ENCODE results near the gene MRM2.

Gene MRM2

DNA sequence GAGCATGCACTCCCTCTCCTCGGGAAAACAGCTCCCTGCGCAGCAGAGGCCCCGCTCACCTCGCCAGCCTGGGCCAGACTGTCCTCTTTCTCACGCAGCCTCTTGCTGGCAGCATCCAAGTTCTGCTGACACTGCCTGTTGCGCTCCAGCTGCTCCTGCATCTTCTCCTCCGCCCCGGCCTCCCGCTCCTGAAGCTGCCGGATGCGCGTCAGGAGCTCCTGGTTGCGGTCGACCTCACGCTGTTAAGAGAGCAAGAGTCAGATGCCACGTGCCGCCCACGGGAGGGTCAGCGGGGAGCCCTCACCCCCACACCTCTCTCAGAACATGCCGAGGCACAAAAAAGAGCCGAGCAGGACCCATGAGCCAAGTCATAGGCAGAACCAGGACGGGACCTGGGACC is 19.5 kb downstream of the MRM2 start:
- CTCF ChIA-PET: no interaction called here
- TF ChIP-seq CTCF (conservative IDR thresholded peaks at IDR 0.05; ENCODE audit: low read depth): no peak

DNA sequence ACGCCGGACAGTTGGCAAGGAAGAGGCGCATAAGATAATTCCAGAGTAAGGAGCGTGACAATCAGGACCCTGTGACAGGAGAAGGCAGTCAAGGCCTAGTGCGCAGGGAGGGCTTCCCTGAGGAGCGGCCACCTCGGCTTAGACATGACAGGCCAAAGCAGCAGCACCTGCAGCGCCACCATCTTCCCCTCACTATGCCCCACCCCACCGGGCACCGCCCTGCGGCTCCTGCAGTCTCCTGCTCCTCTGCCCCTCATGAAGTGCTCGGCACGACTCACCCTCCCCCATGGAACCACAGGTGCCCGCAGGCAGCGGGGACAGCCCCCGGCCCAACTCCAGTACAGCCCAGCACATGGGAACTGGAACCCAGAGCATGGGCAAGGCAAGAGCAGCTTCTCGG is 21.1 kb downstream of the MRM2 start:
- POLR2A ChIA-PET (ENCODE audit: low non-redundant PET): no interaction called here
- TF ChIP-seq CTCF (conservative IDR thresholded peaks at IDR 0.05; ENCODE audit: low read depth): no peak
- DNase-seq (ENCODE audit: low spot score): no peak
- CTCF ChIA-PET: no interaction called here
- H3K27ac ChIP-seq: no peak overlapping the region

More for the DNA sequence above, 19.5 kb downstream of the MRM2 start:
- H3K27ac ChIP-seq: peak overlapping the region; percentile 88; the same call in 1 of the 2 replicates
- POLR2A ChIA-PET (ENCODE audit: low non-redundant PET): no interaction called here
- DNase-seq (ENCODE audit: low spot score): no peak

- TF ChIP-seq CTCF (conservative IDR thresholded peaks at IDR 0.05; ENCODE audit: low read depth): no peak
- CTCF ChIA-PET: no interaction called here
- no peak for DNase-seq (ENCODE audit: low spot score)
- no peak overlapping the region for H3K27ac ChIP-seq
- POLR2A ChIA-PET (ENCODE audit: low non-redundant PET): no interaction called here
Observed at GRCh38 chr7:2220506-2220905, 21.5 kb downstream of the MRM2 start.

GRCh38 chr7:2220030-2220429 is 22.0 kb downstream of the MRM2 start:
- DNase-seq (ENCODE audit: low spot score): no peak
- ChIA-PET POLR2A (ENCODE audit: low non-redundant PET) (no interaction called here), CTCF (no interaction called here)
- no peak for TF ChIP-seq CTCF (conservative IDR thresholded peaks at IDR 0.05; ENCODE audit: low read depth)
- no peak overlapping the region for H3K27ac ChIP-seq

GRCh38 chr7:2219606-2220005 is 22.4 kb downstream of the MRM2 start:
- ChIA-PET CTCF (no interaction called here), POLR2A (ENCODE audit: low non-redundant PET) (no interaction called here)
- no peak overlapping the region for H3K27ac ChIP-seq
- no peak for TF ChIP-seq CTCF (conservative IDR thresholded peaks at IDR 0.05; ENCODE audit: low read depth)
- DNase-seq (ENCODE audit: low spot score): no peak

- DNase-seq (ENCODE audit: low spot score): no peak
- TF ChIP-seq CTCF (conservative IDR thresholded peaks at IDR 0.05; ENCODE audit: low read depth): no peak
- ChIA-PET POLR2A (ENCODE audit: low non-redundant PET) (no interaction called here), CTCF (interaction anchor here (0.7 kb wide), 1 partner anchor 9 kb away, joined by 3 read pairs; no protein-coding TSS in a partner anchor)
- H3K27ac ChIP-seq: no peak overlapping the region
Observed at GRCh38 chr7:2219136-2219535, 22.9 kb downstream of the MRM2 start.

DNA sequence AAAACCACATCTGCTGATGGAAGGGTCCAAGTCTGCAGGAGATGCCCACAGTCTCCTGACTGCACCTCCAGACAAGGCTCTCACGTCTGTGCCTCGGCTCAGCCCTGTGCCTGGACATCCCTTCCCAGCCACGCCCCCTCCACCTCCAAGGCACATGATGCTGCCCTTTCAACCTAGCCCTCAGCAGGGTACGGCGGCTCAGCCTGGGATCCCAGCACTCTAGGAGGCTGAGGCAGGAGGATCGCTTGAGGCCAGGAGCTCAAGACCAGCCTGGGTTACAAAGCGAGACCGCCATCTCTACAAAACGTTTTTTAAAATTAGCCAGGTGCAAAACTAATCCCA is 23.6 kb downstream of the MRM2 start:
- no peak overlapping the region for H3K27ac ChIP-seq
- POLR2A ChIA-PET (ENCODE audit: low non-redundant PET): no interaction called here
- no peak for DNase-seq (ENCODE audit: low spot score)
- CTCF ChIA-PET: no interaction called here
- no peak for TF ChIP-seq CTCF (conservative IDR thresholded peaks at IDR 0.05; ENCODE audit: low read depth)

Measured in RWPE1 (cell line).